Fibroblast of mammary gland (primary cell): Measurements from ENCODE around the gene TPRA1.

ENCODE experiments used
- DNase-seq: peaks from one replicate; pipeline ENCODE4 v3.0.0-alpha.2; 2010; ENCODE audit warnings: low read depth
- H3K4me3 ChIP-seq: 2 replicates; pipeline ENCODE4 v1.5.1; 2011; ENCODE audit warnings: low read depth, mild to moderate bottlenecking, low read length, moderate library complexity; ENCODE audit not compliant: control insufficient read depth
- TF ChIP-seq, protein P1 (sequence below): conservative IDR thresholded peaks from 2 replicates; pipeline ENCODE4 v1.5.1; 2011; ENCODE audit warnings: low read depth, low read length, inconsistent platforms; ENCODE audit not compliant: control insufficient read depth, insufficient read depth

Gene TPRA1

DNA sequence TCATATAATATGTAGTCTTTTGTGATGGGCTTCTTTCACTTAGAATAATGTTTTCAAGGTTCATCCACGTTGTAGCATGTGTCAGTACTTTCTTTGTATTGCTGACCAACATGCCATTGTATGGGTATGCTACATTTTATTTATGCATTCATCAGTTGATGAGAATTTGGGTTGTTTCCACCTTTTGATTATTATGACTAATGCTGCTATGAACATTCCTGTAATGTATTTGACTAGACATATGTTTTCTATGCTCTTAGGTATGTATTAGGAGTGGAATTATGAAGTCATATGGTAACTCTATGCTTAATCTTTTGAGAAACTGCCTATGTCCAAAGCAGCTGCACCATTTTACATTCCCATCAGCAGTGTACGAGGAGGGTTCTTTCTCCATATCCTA is 35.3 kb upstream of the TPRA1 start:
- TF ChIP-seq, protein P1, sequence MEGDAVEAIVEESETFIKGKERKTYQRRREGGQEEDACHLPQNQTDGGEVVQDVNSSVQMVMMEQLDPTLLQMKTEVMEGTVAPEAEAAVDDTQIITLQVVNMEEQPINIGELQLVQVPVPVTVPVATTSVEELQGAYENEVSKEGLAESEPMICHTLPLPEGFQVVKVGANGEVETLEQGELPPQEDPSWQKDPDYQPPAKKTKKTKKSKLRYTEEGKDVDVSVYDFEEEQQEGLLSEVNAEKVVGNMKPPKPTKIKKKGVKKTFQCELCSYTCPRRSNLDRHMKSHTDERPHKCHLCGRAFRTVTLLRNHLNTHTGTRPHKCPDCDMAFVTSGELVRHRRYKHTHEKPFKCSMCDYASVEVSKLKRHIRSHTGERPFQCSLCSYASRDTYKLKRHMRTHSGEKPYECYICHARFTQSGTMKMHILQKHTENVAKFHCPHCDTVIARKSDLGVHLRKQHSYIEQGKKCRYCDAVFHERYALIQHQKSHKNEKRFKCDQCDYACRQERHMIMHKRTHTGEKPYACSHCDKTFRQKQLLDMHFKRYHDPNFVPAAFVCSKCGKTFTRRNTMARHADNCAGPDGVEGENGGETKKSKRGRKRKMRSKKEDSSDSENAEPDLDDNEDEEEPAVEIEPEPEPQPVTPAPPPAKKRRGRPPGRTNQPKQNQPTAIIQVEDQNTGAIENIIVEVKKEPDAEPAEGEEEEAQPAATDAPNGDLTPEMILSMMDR: no peak
- no peak for DNase-seq
- no peak overlapping the region for H3K4me3 ChIP-seq

DNA sequence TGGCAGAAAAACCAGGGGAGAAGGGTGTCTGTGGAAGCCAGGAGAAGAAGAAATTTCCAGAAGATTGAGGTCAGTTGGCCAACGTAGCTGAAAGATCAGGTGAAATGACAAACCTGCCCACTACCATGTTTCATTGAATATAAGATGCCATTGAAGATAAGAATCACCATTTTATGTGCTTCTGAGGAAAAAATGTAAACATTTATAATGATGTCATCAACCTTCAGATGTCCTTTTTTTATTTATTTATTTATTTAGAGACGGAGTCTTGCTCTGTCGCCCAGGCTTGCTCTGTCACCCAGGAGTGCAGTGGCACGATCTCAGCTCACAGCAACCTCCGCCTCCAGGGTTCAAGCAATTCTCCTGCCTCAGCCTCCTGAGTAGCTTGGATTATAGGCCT is 33.5 kb upstream of the TPRA1 start:
- no peak for DNase-seq
- no peak overlapping the region for H3K4me3 ChIP-seq
- TF ChIP-seq, protein P1: no peak

DNA sequence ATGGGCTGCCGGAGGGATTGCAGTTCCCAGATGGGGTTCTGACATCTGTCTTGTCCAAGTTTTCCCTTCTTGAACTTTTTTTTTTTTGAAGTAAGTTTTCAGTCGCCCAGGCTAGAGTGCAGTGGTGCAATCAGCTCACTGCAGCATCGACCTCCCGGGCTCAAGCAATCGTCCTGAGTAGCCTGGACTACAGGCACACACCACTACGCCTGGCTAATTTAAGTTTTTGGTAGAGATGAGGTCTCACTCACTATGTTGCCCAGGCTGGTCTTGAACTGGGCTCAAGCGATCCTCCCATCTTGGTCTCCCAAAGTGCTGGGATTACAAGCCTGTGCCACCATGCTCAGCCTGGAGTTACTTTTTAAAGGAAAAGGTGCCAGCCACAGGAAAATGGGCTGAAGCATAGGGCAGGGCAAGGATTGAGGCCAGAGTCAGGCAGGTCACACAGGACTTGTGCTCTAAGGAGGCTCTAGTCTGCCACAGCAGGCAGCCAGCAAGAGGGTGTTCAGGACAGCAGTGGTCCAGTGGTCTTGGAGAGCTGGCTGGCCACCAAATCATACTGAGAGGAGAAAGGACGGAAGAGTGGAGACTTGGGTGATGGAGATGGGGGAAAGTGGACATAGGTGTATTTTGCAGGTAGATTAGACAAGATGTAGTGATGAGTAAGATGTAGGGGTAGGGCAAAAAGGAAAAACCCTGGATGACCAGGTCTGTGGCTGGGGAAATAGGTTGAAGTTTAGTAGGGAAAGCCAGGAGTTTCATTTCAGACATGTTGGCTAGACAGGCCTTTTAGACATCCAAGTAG is 32.4 kb upstream of the TPRA1 start:
- DNase-seq: no peak
- no peak overlapping the region for H3K4me3 ChIP-seq
- TF ChIP-seq, protein P1: no peak

DNA sequence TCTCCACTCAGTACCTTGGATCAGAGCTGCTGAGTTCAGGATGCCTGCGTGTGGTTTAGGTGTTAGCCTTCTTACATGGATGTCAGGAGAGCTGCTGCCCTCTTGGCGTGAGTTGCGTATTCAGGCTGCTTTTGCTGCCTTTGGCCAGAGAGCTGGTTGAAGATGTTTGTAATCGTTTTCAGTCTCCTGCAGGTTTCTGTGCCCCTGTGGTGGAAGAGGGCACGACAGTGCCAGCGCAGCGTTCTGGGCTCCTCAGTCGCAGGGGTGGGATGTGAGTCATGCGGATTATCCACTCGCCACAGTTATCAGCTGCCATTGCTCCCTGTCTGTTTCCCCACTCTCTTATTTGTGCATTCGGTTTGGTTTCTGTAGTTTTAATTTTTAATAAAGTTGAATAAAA is 31.5 kb upstream of the TPRA1 start:
- TF ChIP-seq, protein P1: no peak

DNA sequence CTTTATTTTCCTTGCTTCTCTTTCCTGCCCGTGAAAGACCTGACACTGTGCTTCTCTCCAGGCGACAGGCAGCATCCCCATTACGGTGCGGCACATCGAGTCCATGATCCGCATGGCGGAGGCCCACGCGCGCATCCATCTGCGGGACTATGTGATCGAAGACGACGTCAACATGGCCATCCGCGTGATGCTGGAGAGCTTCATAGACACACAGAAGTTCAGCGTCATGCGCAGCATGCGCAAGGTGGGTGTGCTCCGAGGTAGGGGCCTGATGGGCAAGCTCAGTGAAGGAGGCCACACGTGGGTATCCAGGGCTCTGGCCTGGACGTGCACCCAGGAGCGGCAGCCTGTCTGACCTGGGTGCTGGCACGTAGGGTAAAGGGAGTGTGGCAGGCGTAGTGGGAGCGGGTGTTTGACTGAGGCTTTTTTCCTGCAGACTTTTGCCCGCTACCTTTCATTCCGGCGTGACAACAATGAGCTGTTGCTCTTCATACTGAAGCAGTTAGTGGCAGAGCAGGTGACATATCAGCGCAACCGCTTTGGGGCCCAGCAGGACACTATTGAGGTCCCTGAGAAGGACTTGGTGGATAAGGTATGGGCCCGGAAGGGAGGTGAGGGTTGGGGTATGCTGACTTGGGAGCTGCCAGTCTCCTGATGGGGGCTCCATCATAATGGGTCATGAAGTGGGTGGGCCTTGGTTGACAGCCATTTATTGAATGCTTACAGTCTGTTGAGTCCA is 30.3 kb upstream of the TPRA1 start:
- H3K4me3 ChIP-seq: no peak overlapping the region
- TF ChIP-seq, protein P1: no peak
- DNase-seq: no peak

More for the DNA sequence above, 31.5 kb upstream of the TPRA1 start:
- no peak for DNase-seq
- H3K4me3 ChIP-seq: no peak overlapping the region

DNA sequence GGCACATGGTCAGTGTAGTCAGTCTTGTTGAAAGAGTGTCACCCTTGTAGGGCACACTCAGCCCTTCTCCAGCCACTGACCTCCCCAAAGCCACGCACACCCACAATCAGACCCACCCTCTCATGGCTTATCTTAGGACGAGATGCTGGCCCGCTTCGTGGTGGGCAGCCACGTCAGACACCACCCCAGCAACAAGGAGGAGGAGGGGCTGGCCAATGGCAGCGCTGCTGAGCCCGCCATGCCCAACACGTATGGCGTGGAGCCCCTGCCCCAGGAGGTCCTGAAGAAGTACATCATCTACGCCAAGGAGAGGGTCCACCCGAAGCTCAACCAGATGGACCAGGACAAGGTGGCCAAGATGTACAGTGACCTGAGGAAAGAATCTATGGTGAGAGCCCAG is 28.4 kb upstream of the TPRA1 start:
- TF ChIP-seq, protein P1: no peak
- DNase-seq: no peak
- no peak overlapping the region for H3K4me3 ChIP-seq
